HepG2 (cell line): Measurements from ENCODE around the gene UPB1. TPM values are rescaled to one million over a fixed set of nuclear protein-coding genes. Genes with fewer than 3 reads are reported as not detected.

Experiments
- FOXM1 ChIP-seq: sonication (generic); formaldehyde crosslinking; IDR thresholded peaks from 2 replicates; pipeline ENCODE4 v1.5.0; 2020; ENCODE audit warnings: missing genetic modification reagents
- IRF9 ChIP-seq: sonication (generic); formaldehyde crosslinking; IDR thresholded peaks from 2 replicates; pipeline ENCODE4 v1.8.0; 2022; ENCODE audit warnings: missing genetic modification reagents, mild to moderate bottlenecking, borderline replicate concordance
- KAT2B ChIP-seq: fragments of 150-350 bp; IDR thresholded peaks from 2 replicates; pipeline ENCODE4 v1.6.1; 2014; ENCODE audit warnings: low read depth, low read length, borderline replicate concordance
- KLF12 ChIP-seq: sonication (generic); formaldehyde crosslinking; IDR thresholded peaks from 2 replicates; pipeline ENCODE4 v1.4.0; 2020; ENCODE audit warnings: missing genetic modification reagents, borderline replicate concordance
- MXD3 ChIP-seq: IDR thresholded peaks from 2 replicates; pipeline ENCODE4 v1.6.1; 2016; ENCODE audit warnings: mild to moderate bottlenecking, missing biosample characterization, missing genetic modification reagents
- MZF1 ChIP-seq: sonication (generic); formaldehyde crosslinking; IDR thresholded peaks from 2 replicates; pipeline ENCODE4 v1.8.1; 2023; ENCODE audit warnings: mild to moderate bottlenecking, missing genetic modification reagents, borderline replicate concordance
- POLR2AphosphoS5 ChIP-seq: IDR thresholded peaks from 2 replicates; pipeline ENCODE4 v1.6.1; 2012; ENCODE audit warnings: low read depth, low read length
- PRDM10 ChIP-seq: sonication (generic); formaldehyde crosslinking; IDR thresholded peaks from 2 replicates; pipeline ENCODE4 v1.4.0; 2020; ENCODE audit warnings: low read depth, missing genetic modification reagents
- RAD21 ChIP-seq: fragments of 450-650 bp; formaldehyde crosslinking; IDR thresholded peaks from 2 replicates; pipeline ENCODE4 v1.5.0; 2020; ENCODE audit warnings: mild to moderate bottlenecking
- SATB2 ChIP-seq: sonication (generic); formaldehyde crosslinking; IDR thresholded peaks from 2 replicates; pipeline ENCODE4 v1.5.0; 2020; ENCODE audit warnings: missing genetic modification reagents
- SP140L ChIP-seq: sonication (generic); formaldehyde crosslinking; IDR thresholded peaks from 2 replicates; pipeline ENCODE4 v1.4.0; 2020; ENCODE audit warnings: missing genetic modification reagents, borderline replicate concordance
- YEATS4 ChIP-seq: sonication (generic); formaldehyde crosslinking; IDR thresholded peaks from 2 replicates; pipeline ENCODE4 v1.4.0; 2020; ENCODE audit warnings: missing genetic modification reagents, borderline replicate concordance
- ZC3H13 ChIP-seq: sonication (generic); formaldehyde crosslinking; IDR thresholded peaks from 2 replicates; pipeline ENCODE4 v1.8.1; 2023; ENCODE audit warnings: mild to moderate bottlenecking, missing genetic modification reagents, moderate library complexity
- ZMAT3 ChIP-seq: sonication (generic); formaldehyde crosslinking; conservative IDR thresholded peaks from 2 replicates; pipeline ENCODE4 v1.7.0; 2021; ENCODE audit warnings: missing genetic modification reagents
- ZNF33A ChIP-seq: sonication (generic); formaldehyde crosslinking; IDR thresholded peaks from 2 replicates; pipeline ENCODE4 v1.5.1; 2020; ENCODE audit warnings: missing genetic modification reagents, mild to moderate bottlenecking, moderate library complexity, borderline replicate concordance
- ZNF431 ChIP-seq: sonication (generic); formaldehyde crosslinking; IDR thresholded peaks from 2 replicates; pipeline ENCODE4 v1.9.0; 2022; ENCODE audit warnings: missing genetic modification reagents, low read depth, mild to moderate bottlenecking, borderline replicate concordance
- ZNF441 ChIP-seq: sonication (generic); formaldehyde crosslinking; IDR thresholded peaks from 2 replicates; pipeline ENCODE4 v1.7.0; 2021; ENCODE audit warnings: missing genetic modification reagents, borderline replicate concordance
- polyA plus RNA-seq, 8 experiments: library from polyadenylated mRNA; depleted of rRNA in 3 of 8; stranded (reverse) in 7 of 8; unstranded in 1 of 8; fragments of >200 nt; fragmentation: Illumina TruSeq in 4 of 8; extraction: Trizol in 4 of 8; gene quantifications; 2 replicates each; pipeline versions ENCODE4 v1.2.1 to v1.2.3, GENCODE V29; 2011 to 2016; ENCODE audit warnings: low read depth in 4 of 8, missing spikeins in 1 of 8, mixed read lengths in 1 of 8; ENCODE audit not compliant: insufficient read depth in 1 of 8
- total RNA-seq, 5 experiments: library from RNA; depleted of rRNA; stranded (reverse); fragments of >200 nt; fragmentation: Illumina TruSeq; extraction: Trizol; gene quantifications; 2 replicates each; pipeline ENCODE4 v1.2.3, GENCODE V29; 2016; ENCODE audit warnings: low read depth in 1 of 5
- TF ChIP-seq, protein P1 (sequence below): sonication (generic); formaldehyde crosslinking; IDR thresholded peaks from 2 replicates; pipeline ENCODE4 v1.5.1; 2020; ENCODE audit warnings: missing genetic modification reagents, mild to moderate bottlenecking, borderline replicate concordance
- TF ChIP-seq, protein P2 (sequence below): IDR thresholded peaks from 2 replicates; pipeline ENCODE4 v1.6.1; 2016; ENCODE audit warnings: low read depth, control low read depth
- TF ChIP-seq, protein P3 (sequence below): sonication (generic); formaldehyde crosslinking; IDR thresholded peaks from 2 replicates; pipeline ENCODE4 v1.4.0; 2020; ENCODE audit warnings: mild to moderate bottlenecking, missing genetic modification reagents

UPB1 gene
- total and polyA plus RNA-seq, 2 of the 13 experiments (the other 11 are each of a cell fraction or from before 2014, with no cell fraction given) = 0.38 to 1.2 TPM

DNA sequence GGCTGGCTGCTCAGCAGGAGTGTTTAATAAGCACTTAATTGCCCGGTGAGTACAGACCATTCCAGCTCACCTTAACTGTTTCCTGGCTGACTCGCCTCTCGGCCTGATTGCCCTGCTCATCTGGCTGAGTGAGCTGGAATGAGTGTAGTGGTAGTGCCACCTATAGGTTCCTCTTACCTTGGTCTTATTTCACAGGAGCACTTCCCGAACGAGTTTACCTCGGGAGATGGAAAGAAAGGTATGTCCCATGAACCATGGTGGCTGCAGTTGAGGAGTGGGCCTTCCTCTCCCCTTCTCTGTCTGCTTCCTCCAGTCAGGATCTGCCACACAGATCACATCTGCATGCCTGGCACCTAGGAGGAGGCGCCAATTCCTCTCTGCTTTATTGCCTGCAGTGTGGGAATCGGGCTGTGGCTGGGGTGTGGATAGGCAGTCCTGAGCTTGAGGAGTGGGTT lies 26.7 kb downstream of the UPB1 start (continued):
- TF ChIP-seq PRDM10 (CRISPR knock-in tag) = no peak
- no peak for TF ChIP-seq POLR2AphosphoS5
- TF ChIP-seq KLF12 (CRISPR knock-in tag) = no peak
- 0 out of 2 replicates have a peak, but pooled peaks have one; percentile 29 for TF ChIP-seq ZMAT3 (CRISPR knock-in tag)
- TF ChIP-seq IRF9 (CRISPR knock-in tag) = no peak
- no peak for TF ChIP-seq ZNF33A (CRISPR knock-in tag)
- TF ChIP-seq ZC3H13 (CRISPR knock-in tag) = no peak
- no peak for TF ChIP-seq ZNF431 (CRISPR knock-in tag)
- TF ChIP-seq RAD21 = peak; percentile 95
- TF ChIP-seq KAT2B = no peak
- no peak for TF ChIP-seq YEATS4
- TF ChIP-seq FOXM1 (CRISPR knock-in tag) = no peak
- TF ChIP-seq ZNF441 (CRISPR knock-in tag) = no peak
- TF ChIP-seq SATB2 (CRISPR knock-in tag) = no peak
- TF ChIP-seq MZF1 (CRISPR knock-in tag) = no peak
- TF ChIP-seq, protein P1, sequence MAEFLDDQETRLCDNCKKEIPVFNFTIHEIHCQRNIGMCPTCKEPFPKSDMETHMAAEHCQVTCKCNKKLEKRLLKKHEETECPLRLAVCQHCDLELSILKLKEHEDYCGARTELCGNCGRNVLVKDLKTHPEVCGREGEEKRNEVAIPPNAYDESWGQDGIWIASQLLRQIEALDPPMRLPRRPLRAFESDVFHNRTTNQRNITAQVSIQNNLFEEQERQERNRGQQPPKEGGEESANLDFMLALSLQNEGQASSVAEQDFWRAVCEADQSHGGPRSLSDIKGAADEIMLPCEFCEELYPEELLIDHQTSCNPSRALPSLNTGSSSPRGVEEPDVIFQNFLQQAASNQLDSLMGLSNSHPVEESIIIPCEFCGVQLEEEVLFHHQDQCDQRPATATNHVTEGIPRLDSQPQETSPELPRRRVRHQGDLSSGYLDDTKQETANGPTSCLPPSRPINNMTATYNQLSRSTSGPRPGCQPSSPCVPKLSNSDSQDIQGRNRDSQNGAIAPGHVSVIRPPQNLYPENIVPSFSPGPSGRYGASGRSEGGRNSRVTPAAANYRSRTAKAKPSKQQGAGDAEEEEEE (CRISPR knock-in tag) = no peak
- no peak for TF ChIP-seq SP140L (CRISPR knock-in tag)
- TF ChIP-seq, protein P2, sequence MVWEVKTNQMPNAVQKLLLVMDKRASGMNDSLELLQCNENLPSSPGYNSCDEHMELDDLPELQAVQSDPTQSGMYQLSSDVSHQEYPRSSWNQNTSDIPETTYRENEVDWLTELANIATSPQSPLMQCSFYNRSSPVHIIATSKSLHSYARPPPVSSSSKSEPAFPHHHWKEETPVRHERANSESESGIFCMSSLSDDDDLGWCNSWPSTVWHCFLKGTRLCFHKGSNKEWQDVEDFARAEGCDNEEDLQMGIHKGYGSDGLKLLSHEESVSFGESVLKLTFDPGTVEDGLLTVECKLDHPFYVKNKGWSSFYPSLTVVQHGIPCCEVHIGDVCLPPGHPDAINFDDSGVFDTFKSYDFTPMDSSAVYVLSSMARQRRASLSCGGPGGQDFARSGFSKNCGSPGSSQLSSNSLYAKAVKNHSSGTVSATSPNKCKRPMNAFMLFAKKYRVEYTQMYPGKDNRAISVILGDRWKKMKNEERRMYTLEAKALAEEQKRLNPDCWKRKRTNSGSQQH (CRISPR knock-in tag) = no peak
- TF ChIP-seq MXD3 (CRISPR knock-in tag) = no peak
- TF ChIP-seq, protein P3, sequence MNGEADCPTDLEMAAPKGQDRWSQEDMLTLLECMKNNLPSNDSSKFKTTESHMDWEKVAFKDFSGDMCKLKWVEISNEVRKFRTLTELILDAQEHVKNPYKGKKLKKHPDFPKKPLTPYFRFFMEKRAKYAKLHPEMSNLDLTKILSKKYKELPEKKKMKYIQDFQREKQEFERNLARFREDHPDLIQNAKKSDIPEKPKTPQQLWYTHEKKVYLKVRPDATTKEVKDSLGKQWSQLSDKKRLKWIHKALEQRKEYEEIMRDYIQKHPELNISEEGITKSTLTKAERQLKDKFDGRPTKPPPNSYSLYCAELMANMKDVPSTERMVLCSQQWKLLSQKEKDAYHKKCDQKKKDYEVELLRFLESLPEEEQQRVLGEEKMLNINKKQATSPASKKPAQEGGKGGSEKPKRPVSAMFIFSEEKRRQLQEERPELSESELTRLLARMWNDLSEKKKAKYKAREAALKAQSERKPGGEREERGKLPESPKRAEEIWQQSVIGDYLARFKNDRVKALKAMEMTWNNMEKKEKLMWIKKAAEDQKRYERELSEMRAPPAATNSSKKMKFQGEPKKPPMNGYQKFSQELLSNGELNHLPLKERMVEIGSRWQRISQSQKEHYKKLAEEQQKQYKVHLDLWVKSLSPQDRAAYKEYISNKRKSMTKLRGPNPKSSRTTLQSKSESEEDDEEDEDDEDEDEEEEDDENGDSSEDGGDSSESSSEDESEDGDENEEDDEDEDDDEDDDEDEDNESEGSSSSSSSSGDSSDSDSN (CRISPR knock-in tag) = no peak
